DMS53 treated with DMSO at 0.1 percent for 48 hours (cell line): ENCODE results near the gene C18orf63.

Source experiments
- DNase-seq: peaks from one replicate; lab custom pipeline; 2025; ENCODE audit not compliant: unreplicated experiment; lab: John Stamatoyannopoulos, UW

C18orf63 gene

DNA sequence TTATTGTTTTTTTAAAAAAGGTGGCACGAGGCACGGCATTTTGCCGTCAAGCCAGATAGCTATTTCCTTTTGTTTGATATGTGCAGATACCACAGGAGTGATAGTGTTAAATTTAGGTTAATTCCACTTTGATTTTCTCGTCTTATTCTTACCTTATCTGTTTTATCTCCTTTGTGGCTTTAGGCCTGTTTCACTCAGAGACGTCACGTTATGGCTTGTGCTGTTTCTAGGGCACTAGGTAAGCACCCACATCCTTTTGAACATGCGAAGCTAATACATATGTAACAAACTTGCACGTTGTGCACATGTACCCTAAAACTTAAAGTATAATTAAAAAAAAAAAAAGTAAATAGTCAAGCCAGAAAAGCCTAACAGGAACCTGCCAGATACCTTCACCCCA is 57.8 kb downstream of the C18orf63 start:
- DNase-seq = no peak

DNA sequence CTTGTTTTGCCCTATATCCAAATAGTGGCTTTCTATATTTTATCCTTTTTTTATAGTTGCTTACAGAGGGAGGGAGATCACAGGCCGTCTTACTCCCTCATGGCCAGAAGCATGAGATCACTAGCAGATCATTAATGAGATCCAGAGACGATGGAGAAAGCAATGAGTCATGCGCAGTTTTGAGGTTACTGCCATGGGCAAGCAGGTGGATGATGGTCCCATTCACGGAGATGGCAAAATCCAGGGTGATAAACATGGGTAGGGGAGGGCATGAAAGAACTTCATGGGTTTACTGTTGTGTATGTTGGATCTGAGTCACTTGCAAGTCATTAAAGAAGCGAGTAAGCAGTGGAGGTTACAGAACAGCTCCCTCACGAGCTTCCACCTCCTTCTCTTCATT is 60.4 kb downstream of the C18orf63 start:
- DNase-seq = no peak

DNA sequence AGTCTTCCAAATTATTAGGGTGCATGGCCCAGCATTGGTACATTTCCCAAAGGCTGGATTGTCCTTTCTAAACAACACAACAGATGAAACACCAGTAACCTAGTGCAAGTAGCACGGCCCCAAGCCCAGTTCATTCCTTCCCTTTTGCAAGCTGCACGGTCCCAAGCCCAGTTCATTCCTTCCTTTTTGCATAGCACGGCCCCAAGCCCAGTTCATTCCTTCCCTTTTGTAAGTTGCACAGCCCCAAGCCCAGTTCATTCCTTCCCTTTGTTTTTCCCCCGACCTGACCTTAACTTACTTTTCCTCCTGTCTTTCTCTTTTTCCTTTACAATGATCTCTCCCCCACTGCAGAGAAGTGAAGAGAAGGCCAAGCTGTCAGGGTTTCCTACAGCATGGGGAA is 60.9 kb downstream of the C18orf63 start:
- no peak for DNase-seq

DNA sequence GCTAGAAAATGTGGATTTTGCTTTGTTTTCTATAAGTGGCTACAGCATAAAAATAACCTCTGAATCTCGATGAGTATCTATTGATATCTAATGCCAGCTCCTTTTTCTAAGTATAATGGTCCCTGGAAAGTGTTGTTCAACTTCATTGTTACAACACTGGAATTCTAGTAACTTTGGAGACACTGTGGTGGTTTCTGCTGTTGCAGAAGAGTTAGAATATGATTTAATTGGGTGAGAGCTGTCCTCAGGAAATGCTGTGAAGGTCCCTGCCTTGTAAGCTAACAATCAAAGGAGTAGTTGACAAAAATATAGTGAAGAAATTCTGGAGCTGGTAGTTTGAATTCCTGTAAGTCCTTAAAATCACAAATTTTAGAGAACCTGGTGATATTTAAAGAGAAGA is 62.1 kb downstream of the C18orf63 start:
- no peak for DNase-seq

DNA sequence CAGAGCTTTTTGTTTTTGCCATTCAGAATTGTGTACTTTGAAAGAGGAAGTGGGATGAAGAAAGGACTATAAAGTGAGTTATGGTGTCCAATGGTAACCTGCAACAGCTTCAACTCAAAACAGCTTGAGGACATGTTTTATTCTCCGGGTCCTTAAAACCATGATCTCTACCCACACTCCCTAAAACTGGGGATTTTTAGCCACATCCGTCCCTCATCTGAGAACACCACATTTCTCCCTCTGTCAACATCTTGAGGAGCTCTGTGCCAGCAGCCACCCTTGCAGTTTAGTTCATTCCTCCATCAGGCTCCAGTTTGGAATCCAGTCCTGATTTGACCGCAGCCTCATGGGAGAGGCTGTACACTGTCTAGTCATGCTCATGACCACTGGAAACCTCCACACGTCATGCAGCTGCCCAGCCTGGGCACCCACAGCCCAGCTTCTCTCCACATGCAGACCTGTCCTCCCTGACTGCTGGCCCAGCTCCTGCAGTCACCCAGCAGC is 62.6 kb downstream of the C18orf63 start:
- no peak for DNase-seq

DNA sequence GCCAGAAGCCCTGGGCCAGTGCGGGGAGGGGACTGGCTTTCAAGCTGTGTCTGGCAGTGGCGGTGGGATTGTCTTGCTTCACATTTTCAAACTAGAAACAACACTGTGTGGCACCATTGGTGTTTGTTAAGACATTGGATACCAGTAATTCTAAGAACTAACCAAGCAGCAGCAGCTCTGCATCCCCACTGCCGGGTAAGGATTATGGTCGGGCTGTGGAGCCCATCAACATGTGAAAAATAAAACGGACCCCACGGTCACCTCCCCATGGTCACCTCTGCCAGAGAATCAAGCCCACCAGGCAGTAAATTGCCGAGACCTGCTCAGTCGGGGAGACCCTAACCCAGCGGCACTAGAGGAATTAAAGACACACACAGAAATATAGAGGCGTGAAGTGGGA is 65.3 kb downstream of the C18orf63 start:
- DNase-seq = no peak

DNA sequence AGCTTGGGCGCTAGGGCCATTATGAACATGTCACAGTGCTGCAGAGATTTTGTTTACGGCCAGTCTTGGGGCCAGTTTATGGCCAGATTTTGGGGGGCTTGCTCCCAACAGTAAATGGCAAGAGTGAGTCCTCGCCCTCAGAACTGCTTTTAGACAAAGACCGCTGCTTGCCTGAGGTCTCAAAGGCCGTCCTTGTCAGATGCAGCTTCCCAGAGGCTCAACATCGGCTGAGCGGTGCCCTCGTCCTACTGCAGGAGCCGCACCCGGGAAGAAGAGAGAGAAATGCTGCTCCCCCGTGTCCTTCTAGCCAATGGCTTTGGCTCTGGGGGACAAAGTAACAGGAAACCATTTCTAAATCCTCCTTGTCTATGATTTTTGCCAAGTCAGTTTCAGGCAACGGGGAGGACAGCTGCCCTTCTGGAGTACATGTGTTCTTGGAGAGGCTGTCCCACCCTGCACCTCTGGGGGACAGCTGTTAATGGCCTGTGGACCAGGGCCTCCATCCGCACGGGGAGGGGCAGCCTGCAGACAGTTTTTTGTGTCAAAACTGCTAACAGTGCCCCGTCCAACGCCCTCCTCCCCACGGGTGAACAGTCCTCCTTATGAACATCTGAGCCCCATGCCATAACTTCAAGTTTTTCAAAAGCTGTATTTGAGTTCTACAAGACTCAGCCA is 66.1 kb downstream of the C18orf63 start:
- no peak for DNase-seq

DNA sequence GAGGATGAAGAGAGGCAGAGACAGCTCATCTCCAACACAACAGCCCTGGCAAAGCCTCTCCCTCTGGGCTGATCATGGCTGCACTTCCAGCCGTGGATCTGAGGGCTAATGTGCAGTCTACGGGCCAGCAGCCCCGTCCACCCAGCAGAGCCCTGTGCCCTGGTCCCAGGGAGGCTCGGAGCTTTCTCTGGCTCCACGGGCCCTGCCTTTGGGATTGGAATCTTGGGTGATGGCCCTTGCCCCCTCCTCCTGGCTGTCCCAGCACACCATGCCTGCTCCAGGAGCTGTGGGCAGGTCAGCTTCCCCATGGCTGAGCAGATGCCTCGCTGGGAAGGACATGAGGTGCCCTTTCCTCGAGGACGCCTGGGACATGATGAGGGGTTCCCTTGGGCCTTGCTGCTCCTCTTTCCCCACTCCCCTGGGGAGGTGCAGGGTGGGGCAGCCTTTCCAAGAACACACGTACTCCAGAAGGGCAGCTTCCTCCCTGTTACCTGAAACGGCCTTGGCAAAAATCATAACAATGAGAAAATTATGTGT is 66.9 kb downstream of the C18orf63 start:
- DNase-seq = no peak

DNA sequence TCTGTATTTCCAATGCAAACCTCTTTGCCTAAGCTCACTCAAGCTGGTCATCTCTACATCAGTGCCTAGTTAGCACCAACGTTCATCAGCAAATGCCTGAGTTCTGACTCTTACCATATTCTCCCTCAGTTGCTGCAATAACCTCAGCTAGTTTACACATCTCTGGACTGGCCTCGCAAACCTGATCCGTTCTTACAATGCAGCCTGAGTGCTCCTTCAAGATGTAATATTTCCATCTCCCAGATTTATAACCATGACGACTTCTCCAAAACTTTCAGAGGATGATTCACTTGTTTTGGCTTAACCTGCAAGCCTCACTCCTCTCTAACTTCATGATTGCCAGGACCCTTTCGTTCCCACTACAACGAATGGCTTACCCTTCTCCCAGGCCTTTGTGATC is 71.7 kb downstream of the C18orf63 start:
- no peak for DNase-seq

DNA sequence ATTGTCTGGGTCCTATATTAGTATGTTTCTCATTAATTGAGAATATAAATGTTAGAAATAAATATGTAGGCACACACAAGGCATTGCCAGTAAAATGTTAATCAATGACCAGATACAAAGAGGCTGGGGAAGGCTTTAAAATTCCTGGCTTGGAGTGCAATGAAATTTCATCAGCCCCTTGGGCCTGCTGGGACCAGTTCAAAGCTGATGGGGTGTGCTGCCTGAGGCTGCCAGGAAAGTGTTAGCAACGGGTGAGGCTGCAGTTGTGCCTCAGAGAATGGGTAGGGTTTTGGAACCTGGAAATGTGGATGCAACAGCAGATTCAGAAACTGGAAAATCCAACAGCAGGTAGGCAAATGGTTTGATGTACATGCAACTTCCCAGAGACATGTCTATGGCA is 72.6 kb downstream of the C18orf63 start:
- DNase-seq = no peak

DNA sequence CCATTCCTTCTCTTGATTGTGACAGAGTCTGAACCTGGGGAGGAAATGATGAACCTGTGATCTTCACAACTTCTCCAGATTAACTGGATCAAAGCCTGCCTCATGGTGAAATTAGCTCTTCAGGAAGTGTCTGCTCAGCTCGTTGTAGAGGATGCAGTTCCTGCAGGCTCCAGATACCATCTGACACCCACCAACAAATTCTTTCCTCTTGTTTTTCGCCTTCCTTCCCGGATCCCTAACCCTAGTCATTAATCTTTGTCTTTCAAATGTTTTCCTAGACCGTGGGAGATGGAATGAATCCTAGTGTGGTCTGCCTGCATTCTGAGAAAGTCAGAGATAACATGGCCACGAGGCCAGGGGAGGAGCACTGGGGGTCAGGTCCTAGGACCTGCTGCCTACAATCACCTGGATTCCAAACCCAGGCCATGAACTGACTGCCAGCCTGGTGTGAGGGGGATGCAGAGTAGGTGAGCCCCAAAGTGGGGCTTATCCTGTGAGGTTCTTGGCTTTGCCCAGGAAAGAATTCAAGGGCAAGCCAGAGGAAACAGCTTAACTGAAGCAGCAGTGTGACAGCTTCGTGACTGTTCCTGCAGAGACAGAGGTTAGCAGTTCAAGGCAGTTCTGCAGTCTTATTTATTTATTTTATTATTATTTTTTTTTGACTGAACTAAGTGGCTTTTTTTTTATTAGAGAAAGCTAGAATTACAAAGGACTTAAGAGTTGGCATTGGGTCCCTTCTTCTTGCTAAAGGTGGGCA is 73.7 kb downstream of the C18orf63 start:
- no peak for DNase-seq

DNA sequence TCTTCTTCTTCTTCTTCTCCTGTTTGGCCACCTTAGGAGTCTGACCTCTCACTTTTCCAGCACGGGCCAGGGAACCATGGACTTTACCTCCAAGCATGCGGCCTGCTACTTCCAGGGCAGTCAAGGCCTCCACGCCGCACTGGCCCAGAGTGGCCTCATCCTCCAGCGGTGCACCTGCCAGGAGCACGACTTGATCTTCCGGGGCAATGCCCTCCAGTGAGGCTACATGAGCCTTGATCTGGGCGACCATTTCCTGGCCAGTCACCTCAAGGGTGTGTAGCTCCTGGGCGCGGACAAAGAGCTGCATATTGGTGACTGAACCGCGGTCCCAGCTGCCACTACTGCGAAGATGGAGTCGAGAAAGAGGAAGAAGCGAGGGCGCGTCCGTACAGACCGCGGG is 74.4 kb downstream of the C18orf63 start:
- DNase-seq = no peak

DNA sequence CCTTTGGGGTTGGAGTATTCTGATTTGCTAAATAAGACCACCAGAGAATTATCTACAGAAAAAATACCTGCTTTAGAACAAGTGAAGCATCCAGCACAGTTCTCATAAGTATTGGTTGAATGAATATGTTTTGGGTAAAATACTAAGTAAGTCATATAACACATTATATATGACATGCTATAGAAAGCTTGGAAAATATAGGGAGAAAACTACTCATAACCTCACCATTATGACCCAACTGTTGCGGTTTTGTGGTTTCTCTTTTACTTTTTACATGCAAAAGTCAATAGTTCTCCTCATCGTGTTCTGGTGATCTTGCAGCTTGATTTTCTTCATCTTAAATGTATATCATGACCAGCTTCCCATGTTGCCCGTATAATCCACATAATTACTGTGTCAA is 75.3 kb downstream of the C18orf63 start:
- DNase-seq = no peak

DNA sequence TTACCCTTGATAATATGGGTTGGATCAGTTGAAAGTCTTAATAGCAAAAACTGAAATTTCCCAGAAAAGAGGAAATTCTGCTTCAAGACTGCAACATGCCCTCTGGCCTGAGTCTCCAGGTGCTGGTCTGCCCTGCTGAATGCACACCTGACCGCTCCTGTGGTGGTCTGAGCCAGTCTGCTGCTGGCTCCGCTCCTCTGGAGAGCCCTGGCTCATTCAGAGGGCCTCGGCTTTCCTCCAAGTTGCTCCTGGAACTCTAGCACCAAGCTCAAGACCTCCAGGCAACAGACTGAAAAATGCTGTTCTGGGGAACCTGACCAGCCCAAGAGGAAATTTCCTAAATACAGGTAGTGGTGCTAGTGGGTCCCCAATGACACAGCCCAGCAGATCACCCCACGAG is 76.7 kb downstream of the C18orf63 start:
- no peak for DNase-seq

DNA sequence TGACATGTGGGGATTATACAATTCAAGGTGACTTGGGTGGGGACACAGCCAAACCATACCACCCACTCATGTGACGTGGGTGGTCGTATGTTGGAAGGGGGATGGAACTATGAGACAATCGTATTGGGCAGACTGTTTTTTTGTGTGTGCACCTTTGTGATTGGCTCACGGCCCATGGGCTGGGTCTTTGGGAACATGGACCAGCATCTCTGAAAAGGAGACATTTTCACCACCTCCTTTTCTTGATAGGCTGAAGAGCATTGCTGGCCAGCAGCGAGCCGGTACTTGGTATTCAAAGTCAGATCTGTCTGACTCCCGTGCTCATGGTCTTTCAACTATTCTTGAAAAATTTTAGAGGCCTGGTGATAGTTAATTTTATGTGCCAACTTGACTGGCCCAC is 79.4 kb downstream of the C18orf63 start:
- DNase-seq = no peak

DNA sequence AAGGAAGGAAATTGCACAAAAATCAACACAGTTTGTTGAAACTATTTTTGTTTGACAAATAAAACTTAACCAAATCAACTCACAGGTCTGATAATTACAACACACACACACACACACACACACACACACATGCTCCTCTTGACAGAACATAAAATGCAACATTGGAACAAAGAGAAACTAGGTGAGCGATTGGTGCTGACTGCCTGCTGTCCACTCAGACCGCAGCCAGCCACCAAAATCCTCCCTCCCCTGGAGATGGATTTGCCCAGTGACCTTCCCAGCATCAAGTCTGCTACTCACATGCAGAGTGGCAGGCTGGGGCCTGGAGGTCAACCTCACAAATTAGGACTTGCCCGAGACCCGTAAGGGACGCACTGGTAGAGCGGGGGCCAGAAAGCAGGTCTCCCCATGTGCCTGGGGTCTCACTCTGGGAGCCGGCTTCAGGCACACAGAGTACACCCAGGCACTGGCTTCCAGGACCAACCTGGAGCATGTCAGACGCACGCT is 80.1 kb downstream of the C18orf63 start:
- no peak for DNase-seq

DNA sequence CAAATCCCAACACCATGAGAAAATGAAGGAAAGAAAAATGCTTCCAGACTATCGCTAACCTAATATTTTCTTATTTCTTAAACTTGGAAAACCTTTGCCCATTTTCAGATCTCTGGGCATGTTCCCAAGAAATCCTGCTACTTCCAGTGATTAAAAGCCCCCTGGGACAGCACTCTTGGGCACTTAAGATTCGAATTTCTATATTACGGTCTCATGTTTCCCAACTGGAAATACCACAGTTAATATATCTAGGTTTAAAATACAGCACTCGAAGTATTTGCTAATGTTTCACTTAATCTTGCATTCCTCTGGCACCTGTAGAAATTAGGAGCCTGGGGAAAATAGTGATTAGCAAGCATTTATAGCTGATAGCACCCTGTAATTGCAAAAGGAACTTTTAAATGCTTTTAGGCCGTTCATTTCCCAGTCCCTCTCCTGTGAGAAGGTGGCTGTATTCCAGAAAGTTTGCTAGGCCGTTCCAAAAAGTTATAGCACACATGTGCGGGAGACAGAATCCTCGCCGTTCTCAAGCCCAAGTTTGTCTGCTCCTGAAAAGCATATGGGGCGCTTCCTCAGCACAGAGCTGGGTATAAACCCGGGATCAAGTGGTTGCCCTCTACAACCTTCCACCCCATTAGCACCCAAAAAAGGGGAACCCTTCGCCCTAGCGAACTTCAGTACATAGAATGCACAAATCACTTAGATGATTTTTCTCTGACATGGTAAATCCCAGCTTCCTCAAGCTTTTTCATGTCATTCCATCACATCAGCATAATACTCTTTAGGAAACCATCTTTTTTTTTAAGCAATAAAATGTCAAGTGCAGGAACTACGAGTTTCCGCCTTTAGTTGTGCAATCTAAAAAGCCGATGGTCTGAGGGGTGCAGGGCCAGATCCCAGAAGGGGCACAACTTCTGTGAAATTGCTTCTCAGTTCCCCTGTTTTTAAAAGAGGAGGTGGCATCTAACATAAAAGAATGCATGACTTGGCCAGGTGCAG is 80.8 kb downstream of the C18orf63 start:
- DNase-seq = no peak

DNA sequence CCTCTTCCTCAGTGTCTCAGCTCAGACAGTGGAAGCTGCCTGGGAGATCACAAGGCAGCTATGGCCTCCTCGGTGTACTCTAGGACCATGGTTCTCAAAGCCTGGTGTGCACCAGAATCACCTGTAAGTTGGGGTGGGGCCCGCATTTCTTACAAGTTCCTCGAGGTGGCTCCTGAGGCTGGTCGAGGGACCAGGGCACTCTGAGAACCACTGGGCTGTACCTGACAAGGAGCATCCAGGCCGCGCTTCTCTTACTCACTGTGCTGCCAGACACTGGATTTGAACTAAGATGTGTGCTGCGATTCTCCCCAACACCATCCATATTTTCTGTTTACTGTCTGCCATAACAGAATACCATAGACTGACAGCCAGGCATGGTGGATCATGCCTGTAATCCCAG is 81.9 kb downstream of the C18orf63 start:
- DNase-seq = no peak

DNA sequence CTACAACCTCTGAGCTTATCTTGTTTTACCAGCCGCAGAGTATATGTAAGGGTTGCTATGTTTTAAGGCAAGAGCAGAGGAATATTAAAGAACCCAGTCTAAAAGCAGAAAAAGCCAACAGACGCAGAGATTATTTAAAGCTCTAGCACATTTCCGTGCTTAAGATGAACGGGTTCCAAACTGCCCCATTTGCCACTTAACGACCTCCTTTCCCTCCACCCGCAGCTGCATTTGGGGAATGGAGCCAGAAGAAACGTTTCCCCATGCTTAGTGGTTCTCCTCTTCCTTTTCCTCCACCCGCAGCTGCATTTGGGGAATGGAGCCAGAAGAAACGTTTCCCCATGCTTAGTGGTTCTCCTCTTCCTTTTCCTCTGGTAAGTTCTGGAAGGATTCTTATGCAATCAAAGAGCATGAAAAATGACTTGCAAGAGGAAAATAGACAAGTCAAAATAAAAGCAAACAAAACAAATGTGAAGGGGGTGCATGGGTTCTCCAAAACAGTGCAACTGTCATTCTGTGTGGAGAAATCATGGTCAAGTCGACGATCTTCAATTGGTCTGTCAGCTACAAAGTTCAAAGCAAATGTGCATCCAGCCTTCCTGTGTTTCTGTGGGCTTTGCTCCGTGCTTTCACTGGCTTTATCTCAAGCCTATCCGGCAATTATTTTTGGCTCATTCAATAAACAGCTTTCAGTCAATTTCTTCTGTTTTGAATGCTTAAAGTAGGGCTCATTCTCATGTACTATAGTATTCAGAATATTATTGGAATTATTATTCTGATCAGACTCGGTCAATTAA is 83.7 kb downstream of the C18orf63 start:
- DNase-seq = no peak

DNA sequence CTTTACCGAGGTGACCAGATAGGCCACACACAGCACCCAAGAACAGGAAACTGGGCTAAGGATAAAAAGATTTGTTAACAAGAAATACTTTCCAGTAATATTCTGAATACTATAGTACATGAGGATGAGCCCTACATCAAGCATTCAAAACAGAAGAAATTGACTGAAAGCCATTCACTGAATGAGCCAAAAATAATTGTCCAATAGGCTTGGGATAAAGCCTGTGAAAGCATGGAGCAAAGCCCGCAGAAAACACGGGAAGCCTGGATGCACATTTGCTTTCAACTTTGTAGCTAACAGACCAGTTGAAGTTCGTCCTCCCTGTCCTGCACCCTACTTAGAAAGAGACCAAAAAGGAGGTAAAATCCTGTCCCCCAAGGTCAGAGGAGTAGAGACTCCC is 85.2 kb downstream of the C18orf63 start:
- DNase-seq = no peak
